GM19397 (cell line): Measurements from ENCODE around the gene CMSS1.

Source experiments
- ATAC-seq: cut with Tn5 transposase; IDR thresholded peaks from one replicate; pipeline ENCODE4 v1.9.1; 2021; ENCODE audit warnings: mild to moderate bottlenecking, moderate library complexity; ENCODE audit not compliant: unreplicated experiment

The CMSS1 gene

DNA sequence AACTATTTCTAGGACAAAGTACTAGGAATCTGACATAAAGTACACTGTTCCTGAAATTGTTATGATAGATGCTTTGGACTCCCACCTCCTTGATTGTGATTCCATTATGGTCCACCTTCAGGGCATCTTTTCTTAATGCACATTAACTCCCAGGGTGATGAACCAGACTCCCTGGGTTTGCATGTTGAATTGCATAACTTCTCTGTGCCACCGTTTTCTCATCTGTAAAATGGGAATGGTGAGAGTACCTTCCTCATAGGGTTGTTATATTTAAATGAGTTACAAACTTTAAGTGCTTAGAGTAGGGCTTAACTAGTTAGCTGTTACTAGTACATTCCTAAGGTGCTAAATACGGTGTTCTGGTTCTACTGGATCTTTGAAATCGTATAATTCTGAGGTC lies 81.9 kb downstream of the CMSS1 start:
- no peak for ATAC-seq

DNA sequence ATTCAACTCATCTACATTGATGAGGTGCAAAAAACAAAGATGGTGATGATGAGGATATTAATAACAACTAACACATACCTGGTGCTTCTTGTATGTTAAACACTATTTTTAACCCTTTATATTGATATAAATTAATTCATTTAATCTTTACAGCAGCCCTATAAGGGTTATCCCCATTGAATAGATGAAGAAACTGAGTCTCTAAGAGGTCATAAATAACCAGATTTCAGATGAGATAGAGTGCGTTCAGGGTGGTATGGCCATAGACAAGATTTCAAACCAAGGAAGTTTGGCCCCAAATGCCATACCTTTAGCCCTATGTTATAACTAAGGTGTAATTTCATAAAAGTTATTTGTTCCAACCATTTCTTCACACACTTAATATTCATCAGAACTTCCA lies 82.6 kb downstream of the CMSS1 start:
- ATAC-seq, result no peak

DNA sequence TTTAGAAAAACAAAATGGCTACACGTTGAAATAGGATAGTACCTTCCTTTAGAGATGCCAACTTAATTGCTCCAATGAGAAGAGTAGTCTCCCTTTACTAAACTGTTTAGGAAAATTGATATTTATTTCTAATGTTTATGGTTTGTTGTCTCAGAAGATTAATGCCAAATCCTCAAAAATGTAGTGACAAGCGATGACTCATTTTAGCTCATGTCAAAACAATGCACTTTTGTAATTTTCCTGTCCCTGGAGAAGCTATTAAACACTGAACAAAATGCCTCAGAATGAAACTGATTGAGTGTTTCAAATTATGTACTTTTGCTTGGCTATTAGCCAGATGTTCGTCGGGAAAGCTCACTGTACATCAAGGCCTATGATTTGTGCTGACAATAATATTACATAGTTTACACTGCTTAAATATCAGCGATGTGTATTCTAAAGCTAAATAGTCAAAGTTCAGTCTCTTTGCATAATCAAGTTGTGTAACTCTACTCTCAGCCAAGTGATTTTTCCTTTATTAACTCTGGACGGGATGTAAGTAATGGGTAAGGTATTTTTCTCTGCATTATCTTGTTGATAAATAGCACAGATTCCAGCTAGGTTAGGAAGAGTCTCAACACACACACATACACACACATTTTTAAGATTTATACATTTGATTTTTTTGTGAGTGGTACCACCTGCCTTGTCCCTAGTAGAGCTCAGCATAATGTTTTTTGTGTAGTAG lies 83.7 kb downstream of the CMSS1 start:
- ATAC-seq, result no peak

DNA sequence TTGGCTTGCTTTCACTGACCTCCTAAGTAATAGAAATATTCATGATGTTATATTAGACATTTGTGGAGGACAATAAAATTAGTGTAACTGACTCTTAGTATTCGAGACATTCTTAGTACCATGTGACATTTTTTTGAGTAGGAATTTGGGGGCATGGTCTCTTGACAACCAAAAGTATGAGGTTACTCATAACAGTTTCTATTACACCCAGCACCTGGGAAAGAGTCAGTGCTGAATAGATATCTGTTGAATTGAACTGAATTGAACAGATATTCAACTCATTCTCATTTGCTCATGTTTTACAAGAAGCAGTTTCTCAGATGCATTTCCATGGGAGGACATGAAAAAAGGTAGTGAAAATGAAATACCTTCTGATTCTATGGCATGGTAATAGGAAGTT lies 84.4 kb downstream of the CMSS1 start:
- ATAC-seq, result no peak

DNA sequence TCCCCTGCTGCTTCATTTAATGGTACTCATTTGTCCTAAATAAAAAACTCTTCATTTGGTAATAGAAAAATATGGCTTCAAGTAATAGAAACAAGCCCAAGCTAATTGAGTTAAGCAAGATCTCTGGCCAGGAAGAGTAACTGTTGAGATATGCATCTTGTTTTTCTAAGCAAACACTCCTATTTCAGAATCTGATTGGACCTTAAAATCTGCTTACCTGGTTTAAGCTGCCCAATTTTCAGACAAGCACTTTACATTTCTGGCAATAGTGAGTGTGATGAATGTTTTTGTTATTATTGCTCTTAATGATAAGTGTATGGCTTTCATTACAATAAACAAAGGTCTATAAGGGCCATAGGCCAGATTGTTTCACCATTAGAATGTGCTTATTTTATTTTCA lies 86.2 kb downstream of the CMSS1 start:
- ATAC-seq, result no peak

DNA sequence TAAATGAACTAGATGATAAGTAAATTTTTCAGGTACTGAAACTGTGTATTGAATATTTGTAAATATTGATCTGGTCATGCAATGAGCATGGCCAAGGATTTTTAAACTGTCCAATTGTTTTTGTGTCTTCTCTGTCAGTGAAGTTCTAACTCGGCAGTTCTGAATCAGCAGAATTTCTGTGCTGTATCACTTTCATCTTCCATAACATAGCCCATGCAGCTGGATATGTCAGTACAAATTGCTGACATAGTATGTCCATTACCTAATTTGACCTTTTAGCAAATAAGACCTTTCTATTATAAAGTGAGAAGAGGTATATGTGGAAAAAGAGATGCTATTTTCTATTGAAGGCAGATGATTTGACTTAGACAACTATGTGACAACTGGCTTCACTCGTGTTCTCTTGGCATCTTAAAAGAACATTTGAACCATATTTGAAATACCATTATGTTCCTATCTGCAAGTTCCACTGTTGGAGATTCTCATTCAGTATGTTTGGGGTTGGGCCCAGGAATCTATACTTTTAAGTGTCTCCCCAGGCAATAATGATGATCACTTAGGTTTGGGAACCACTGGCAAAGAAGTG lies 90.4 kb downstream of the CMSS1 start:
- no peak for ATAC-seq

DNA sequence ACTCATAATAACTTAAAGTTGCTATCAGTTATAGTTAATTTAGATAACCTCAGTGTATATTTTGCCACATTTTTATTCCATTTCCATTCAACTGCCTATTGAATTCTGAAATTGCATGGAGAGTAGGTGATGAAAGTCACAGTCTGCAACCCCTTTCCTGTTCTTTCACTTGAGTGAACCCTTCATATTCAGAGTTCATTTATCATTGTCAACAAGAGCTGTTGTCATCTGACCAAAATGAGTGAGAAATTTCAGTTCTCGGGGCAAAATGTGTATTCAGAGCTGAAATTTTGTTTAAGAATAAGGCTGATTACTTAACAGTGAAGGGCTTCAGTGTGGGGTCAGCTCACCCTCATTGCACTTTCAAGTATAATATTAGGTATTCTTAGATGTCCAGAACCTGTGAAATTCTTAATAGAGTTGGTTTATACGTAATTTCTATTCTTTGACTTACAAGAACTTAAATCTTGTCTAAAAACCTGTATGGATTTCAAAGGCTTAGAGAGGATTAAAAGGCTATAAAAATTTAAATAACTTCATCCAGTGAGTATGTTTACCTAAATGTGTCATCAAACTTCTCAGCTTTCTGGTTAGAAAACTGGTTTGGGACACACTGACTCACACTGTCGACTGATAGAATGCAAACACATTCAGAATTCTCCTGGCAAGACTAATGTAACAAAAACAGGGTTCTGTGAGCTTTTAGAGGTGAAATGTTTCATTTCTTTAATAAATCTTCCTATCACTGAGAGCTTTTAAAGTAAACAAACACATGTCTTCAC lies 92.2 kb downstream of the CMSS1 start:
- no peak for ATAC-seq

DNA sequence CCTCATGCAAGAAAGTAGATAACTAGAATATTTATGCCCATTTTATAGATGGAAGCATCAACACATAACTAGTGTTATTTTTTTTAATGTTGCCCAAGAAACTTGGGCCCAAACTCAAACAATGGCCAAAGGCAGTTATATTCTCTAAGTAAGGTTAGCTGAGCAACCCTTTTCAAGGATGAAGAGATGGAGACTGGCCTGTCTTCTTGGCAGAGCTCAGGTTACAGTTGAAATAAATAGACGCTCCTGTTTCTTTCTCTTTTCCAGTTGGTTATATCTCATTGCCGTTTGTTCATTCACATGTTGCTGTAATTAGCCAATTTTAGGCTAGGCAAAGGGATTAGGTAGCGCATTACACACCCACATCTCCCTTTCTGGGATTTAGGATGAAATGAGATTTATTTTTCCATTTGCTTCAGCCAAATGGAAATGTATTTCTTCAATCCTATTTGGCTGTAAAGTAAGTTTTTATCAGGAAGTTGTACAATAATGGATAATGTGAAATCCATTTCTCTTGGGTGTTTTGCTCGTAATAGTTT lies 93.2 kb downstream of the CMSS1 start:
- no peak for ATAC-seq

DNA sequence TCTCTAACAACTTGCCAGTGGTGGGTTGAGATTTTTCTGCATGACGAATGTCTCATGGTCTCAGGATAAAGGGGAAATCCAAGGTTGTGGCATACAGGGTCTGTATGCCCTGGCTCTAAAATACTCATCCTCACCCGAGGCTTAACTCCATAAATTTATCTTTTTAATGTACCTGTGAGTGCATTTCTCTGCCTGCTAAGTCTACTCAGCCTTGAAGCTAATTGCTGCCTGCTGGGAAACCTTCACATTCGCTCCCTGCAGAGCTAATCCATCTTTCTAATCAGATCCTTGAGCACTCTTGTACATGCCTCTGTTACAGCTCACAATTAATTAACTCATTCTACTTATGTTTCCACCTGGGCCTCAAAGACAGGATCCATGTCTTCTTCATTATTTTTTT lies 93.8 kb downstream of the CMSS1 start:
- no peak for ATAC-seq

DNA sequence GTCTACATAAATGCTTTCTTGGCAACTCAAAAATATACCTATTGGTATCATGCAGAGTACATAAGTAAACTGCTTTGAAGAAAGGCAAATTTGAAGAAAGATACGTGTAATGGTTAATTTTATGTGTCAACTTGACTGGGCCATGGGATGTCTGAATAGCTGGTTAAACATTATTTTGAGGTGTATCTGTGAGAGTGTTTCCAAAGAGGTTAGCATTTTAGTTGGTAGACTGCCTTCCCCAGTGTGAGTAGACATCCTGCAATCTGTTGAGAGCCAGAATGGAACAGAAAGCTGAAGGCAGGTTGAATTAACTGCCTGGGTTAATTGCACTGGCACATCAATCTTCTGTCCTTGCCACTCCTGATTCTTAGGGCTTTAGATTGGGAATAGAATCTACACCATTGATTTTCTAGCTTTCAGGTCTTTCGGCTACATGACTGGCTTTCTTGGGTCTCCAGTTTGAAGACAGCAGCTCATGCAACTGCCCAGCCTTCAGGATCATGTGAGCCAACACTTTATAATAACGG lies 98.3 kb downstream of the CMSS1 start:
- no peak for ATAC-seq

DNA sequence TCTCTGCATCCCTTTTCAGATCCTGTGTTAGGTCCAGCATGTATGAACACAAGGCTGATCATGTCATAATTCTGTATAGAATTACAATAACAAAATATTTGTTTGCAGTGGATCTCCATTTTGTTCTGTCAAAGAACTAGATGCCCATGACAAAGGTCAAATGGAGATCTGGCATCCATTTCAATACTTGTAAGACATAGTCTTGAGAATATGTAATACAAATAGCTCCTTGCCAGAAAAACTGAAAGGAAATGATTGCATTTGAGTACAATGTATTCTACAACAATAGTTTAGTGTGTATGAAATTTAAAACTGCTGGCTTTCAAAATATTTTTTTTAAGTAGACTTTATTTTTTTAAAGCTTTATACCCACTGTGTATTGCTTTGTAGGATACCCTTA lies 101.1 kb downstream of the CMSS1 start:
- ATAC-seq, result no peak

DNA sequence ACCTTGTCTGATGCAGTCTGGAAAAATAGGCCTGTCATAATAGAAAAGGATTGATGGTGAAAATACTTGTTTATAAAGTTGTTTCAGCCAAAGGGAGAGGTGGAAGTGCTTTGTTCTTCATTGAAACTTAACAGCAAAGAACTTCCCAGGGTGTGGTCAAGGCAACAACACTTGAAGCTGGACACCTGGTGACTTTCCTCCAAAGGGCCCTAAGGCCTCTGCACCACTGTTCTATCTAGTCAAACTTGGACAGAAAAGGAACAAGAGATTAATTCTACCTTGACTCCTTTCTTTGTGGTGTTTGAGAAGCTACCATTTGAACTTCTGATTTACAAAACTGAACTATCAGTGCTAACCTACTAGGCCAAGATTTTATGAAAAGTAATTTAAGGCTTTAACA lies 102.0 kb downstream of the CMSS1 start:
- ATAC-seq, result no peak

DNA sequence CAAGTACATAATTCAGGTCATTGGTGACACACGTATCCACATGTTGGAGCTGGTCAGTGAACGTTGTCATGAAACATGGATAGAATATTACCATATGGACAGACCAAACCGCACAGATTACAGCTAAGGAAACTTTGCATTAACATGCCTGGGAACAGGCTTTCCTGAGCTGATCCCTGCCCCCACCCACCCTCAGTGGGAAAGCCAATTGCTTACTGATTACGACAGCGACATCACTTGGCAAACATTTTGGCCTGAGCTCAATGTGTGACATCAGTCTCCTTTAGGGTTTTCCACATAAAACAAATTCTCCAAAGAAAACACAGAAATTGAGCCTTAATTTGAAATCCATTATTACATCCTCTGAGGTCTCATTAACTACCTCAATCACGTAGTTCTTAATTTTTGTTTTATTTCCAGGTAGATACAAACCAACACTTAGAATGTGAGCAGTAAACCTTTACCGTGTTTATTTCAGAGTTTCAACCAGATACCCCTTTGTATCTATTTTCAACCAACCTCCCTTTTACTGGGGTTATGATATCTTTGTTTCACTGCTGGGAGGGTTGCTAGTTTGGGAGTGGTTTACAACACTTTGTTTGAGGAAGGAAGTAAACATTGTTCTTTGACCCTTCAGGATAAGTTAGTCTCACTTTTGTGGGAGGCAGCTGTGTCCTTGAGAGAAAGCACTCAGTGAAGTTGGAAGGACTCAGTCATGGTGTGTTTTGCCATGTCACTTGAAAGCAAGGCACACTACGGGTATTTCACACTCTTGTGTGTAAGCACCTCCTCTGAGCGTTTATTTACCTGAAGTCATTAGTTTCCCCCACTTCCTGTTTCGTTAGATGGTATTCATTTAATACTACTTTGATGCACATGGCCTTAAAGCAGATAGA lies 103.1 kb downstream of the CMSS1 start:
- ATAC-seq, result no peak

DNA sequence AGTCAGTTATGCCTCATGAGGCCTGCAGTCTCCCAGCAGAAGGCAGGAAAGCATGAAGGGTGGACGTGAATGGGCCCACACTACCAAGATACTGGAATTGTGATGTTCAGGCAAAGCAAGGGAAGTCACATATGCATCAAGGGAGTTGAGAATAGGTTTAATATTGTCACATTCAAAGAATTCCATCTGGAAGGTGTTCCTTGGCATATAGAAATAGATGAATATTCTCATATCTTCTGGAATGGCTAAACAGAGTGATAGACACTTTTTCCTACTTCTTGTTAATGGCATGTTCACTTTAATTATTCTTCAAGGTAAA lies 103.7 kb downstream of the CMSS1 start:
- ATAC-seq, result no peak

DNA sequence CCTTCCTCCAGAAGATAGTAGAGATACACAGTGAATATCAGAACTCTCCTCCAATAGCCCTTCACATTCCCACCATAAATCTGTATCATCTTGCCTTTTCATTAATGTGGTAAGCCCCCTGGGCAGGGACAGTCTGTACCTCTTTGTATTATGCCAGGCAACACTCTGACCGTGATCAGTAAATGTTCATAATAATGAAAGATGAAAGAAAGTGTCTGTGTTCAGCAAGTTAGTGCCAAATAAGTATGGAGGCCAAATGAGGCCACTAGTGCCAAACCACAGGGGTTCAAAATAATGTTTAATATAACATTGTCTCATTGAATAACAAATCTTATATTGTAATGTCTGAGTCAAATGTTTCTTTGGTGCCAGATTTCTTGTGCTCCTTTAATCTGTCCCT lies 104.3 kb downstream of the CMSS1 start:
- ATAC-seq, result no peak

DNA sequence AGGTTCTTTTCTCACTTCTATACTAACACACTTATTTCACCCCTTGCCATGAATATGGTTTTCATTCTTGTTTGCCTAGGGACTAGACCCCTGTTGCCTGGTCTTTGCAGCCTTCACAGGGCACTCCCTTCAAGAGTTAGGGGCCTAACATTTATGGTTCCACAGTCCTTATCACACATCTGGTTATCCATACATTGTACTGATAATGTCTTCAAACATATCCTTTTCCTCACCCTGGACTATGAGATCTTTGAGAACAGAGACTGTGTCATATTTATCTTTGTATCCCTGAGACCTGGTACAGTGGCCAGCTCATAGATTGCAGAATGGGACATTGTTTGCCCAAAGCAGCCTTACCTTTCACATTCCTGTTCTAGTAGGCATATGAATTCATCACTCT lies 106.2 kb downstream of the CMSS1 start:
- ATAC-seq, result no peak

DNA sequence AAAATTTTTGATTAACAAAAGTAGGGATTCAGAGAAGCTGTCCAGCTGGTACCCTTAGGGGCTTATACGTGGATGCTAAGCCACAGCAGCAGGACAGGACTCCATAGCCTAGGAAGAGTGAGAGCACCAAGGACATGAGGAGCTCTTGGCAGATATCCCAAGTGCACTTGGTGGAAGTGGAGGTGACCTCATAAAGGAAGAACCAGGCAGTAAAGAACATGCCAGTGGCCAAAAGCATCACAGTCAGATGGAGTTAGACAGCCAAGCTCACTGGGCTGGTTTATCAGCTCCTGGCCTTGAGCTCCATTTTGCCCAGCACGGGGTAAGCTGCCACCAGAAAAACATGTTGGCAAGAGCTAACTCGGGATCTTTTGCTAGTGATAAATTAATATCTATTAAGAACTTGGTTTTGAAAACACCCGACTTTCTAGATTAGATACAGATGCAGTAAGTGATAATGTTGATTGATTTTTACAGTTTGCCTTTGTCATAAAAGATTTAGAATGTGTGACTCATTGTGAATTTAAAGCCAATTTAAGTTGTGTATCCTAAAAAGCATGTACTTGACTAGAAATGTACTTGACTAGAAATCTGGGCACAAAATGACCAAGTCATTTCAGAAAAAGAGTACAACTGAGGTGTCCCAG lies 108.0 kb downstream of the CMSS1 start:
- ATAC-seq, result no peak

DNA sequence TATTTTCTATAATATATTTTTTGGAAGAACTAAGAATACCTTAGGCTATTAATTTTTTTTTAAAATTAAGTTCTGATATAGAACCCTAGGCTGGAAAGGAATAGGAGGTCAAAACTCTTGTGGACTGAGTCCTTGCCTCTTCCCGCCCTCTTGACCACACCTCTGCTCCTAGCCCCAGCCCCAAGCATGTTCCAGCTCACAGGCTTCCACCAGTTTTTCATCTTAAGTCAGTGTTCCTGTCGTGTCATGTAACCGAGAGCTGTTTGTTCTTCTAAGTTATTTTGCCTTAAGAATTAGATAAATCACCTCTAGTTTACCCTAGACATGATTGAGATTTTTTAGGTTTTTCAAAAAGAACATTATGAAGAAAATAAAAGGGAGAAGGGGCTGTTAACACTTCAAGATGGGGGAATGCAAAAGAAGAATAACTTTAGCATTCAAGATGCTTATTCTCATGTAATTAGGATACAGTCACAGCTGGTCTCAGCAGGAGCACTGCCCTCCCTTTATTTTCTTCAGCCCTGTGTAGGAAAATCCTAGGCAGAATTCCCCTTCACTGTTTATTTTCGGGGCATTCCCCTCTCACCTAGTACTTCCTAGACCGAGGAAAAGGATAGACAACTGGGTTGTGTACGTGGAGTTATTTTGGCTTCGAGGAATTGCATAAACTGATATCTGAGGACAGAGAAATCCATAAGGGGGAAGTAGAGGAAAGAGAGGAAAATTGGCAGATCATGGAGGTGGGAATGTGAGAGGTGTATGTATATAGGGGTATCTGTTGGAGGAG lies 110.2 kb downstream of the CMSS1 start:
- no peak for ATAC-seq
